GM12874 (cell line): ENCODE data around the gene KRT222.

ENCODE experiments used
- TF ChIP-seq, protein P1 (sequence below): IDR thresholded peaks from 2 replicates; pipeline ENCODE4 v1.5.1; 2011; ENCODE audit warnings: low read depth, mild to moderate bottlenecking, control low read depth, low read length, moderate library complexity; ENCODE audit not compliant: insufficient read depth

The KRT222 gene

DNA sequence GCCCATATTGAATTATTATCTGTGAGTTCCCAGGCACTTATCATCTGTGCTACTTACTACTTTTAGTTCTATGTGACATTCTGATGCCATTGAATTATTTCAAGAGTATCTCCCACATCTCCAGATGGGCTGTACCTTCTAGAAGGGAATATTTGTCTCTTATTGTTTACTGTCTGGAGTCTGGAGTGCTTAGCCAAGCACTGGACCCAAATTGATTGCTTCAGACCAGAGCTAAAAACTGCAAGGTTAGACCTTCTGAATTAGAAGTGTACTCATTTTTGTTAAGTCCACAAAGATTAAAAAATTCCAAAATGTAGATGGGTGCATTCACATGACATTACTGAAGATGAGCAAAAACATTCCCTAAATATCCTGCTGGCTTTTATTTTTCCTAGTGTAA, 16.0 kb upstream of the KRT222 start:
- TF ChIP-seq, protein P1, sequence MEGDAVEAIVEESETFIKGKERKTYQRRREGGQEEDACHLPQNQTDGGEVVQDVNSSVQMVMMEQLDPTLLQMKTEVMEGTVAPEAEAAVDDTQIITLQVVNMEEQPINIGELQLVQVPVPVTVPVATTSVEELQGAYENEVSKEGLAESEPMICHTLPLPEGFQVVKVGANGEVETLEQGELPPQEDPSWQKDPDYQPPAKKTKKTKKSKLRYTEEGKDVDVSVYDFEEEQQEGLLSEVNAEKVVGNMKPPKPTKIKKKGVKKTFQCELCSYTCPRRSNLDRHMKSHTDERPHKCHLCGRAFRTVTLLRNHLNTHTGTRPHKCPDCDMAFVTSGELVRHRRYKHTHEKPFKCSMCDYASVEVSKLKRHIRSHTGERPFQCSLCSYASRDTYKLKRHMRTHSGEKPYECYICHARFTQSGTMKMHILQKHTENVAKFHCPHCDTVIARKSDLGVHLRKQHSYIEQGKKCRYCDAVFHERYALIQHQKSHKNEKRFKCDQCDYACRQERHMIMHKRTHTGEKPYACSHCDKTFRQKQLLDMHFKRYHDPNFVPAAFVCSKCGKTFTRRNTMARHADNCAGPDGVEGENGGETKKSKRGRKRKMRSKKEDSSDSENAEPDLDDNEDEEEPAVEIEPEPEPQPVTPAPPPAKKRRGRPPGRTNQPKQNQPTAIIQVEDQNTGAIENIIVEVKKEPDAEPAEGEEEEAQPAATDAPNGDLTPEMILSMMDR = no peak

GRCh38 chr17:40679523-40679907, 14.5 kb upstream of the KRT222 start:
- TF ChIP-seq, protein P1 = no peak

GRCh38 chr17:40678902-40679522, 14.0 kb upstream of the KRT222 start:
- TF ChIP-seq, protein P1 = no peak

GRCh38 chr17:40675905-40676304, 10.9 kb upstream of the KRT222 start:
- TF ChIP-seq, protein P1 = no peak

DNA sequence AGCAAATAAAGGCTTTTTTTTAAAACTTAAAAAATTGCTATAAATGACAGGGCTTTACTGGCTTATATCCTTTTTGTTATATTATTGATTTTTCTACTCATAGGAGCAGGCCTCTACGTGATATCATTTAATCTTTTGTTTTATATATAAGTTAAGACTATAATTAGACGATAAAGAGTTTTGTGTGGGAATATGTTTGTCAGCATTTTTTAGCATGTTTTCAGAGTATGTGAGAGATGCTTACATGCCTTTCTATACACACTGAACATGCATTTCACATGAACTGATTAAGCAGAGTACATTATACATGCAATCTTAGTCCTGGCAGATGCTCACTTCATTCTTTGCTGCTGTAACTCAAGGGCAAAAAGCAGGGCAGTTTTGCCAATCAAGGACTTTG, 7.7 kb upstream of the KRT222 start:
- TF ChIP-seq, protein P1 = no peak

- TF ChIP-seq, protein P1 = no peak
Observed at GRCh38 chr17:40671282-40671681, 6.3 kb upstream of the KRT222 start.

GRCh38 chr17:40666331-40666730, 1.4 kb upstream of the KRT222 start:
- TF ChIP-seq, protein P1 = no peak
